Measurements from ENCODE around the gene ZMIZ1.
"Not testable (repeated sequence)": the region's sequence is repeated elsewhere in the genome, so short reads cannot be mapped to it uniquely, and the experiment has no call there.

ZMIZ1 gene

DNA sequence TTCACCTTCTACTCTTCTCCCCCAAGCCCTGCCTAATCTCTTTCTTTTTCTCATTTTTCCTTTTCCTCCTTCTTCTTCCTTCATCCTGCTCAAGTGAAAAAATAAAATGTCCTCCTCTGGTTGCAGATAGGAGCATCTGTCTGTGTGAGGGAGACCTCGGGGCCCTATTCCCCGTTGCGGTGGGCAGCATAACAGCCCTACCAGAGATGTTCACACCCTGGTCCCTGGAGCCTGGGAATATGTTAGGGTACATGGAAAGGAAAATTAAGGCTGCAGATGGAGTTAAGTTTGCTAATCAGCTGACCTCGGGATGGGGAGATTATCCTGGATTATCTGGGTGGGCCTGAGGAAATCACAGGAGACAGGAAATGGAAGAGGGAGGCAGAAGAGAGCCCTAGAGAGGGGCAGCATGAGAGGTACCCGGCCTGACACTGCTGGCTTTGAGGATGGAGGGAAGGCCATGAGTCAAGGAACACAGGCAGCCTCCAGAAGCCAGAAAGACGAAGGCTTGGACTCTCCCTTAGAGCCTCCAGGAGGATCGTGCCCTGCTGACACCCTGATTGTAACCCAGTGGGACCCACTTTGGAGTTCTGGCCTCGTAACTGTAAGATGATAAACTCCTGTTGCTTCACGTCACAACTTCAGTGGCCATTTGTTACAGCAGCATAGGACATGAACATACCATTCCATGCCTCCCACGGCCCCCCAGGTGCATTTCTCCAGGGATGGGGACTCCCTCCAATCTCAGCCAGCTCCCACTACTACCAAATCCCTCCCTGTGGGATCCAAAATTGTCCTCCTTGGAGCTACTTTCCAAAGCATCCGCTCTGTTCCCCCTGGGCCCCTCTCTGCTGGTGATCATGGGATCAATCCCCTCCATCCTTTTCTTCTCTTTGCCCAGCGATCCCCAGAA is 39.0 kb upstream of the ZMIZ1 start:
- no peak for DNase-seq (ENCODE audit: low read depth)

DNA sequence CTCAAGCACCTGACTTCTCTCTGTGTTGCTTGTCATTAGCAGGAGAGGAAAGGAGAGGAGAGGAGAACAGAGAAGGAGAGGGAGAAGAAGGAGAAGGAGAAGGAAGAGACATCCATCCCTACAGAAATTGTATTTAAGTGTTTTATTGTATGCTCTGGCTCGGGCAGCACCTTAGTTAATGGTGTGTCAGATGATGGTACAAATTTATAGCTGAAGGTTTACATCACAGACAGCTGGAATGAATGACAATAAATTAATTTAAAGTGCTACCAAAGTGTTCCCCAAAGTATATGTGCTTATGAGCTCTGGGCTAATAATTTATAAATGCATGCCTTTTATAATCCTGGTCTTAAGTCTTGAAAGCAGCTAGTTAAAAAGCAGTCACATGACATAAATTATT is 38.1 kb upstream of the ZMIZ1 start:
- no peak for DNase-seq (ENCODE audit: low read depth)

DNA sequence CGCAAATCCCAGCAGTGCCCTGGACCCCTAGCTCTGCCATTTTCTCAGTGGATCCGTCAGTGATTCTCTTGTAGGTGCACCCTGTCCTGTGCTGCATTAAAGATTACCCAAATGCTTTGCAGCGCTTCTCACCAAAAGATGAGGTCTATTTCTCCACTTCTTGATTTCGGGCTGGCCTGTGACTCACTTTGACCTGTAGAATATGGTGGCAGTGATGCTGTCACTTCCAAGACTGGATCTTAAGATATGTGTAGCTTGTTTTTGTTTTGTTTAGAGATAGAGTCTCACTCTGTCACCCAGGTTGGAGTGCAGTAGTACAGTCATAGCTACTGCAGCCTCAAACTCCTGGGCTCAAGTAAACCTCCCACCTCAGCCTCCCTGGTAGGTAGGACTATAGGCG is 37.0 kb upstream of the ZMIZ1 start:
- no peak for DNase-seq (ENCODE audit: low read depth)

DNA sequence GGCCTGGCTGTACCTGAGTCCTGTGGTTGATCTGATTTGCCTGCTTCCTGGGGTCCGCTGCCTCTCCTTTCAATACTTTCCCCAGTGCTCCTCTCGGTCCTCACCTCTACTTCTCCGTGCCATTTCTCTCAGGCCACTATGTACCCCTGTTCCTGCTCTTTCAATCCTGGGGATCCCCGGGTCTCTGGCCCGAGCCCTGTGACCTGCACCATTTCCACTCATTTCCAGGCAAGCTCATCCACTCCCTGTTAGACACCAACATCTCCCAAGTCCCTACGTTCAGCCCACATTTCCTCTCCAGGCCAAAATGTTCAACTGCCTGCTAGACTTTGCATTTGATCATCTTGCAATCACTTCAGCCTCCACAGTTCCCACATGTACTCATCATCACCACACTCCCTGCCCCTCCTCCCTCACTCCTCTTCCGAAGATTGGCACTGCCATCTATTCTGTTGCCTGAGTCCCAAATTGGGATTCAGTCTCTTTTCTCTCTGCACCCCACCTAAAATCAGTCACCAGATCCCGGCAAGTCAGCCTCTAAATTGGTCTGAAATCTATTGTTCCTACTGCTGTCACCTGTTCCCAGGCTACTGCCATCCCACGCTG is 34.4 kb upstream of the ZMIZ1 start:
- DNase-seq (ENCODE audit: low read depth), result no peak

DNA sequence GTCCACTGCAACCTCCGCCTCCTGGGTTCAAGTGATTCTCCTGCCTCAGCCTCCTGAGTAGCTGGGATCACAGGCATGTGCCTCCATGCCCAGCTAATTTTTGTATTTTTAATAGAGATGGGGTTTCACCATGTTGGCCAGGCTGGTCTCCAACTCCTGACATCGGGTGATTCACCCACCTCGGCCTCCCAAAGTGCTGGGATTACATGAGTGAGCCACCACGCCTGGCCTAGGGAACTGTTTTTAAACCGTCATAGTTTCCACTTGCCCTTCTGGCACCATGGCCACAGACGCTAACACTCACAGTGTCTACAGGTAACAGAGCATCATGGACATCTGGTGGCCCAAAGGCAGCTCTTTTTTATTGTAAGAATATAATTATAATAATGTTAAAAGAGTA is 32.4 kb upstream of the ZMIZ1 start:
- not testable (repeated sequence) for DNase-seq (ENCODE audit: low read depth)

DNA sequence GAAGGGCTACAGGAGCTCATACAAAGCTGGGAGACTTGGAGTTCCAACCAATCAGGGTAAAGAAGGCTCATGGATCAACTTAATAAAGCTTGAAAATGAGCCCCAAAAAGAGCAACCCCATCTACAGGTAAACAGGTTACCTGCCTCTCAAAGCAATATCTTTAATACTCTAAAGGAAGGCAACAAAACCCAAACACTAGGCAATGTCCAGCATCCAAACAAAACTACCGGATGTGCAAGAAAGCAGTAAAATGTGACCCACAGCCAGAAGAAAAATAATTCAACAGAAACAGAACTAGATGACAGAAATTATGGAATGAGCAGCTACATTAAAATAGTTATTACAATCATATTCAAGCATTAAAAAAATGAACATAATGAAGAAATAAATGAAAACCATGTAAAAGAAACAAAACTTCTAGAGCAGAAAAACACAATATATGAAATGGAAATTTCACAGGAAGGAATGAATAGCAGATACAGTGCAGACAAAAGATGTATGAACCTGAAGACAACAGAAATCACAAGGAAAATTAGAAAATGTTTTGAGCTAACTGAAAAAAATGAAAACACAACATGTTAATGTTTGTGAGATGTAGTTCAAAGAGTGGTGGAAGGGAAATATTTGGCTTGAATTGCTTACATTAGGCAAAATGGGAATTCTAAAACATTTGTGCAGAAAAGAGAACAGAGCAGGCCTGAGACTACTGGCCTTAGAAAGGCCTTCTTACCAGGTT is 30.5 kb upstream of the ZMIZ1 start:
- DNase-seq (ENCODE audit: low read depth), result no peak

DNA sequence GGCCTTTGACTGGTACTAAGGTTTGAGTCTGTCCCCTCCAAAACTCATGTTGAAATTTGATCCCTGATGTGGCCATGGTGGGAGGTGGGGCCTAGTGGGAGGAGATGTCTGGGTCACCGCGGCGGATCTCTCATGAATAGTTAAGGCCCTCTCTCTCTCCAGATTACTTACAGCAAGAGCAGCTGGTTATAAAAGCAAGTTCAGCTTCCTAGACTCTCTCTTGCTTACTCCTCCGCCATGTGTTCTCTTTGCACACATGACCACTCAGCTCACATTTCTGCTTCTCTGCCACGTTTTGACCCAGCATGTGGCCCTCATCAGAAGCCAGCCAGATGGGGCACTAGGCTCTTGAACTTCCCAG is 29.9 kb upstream of the ZMIZ1 start:
- no peak for DNase-seq (ENCODE audit: low read depth)

DNA sequence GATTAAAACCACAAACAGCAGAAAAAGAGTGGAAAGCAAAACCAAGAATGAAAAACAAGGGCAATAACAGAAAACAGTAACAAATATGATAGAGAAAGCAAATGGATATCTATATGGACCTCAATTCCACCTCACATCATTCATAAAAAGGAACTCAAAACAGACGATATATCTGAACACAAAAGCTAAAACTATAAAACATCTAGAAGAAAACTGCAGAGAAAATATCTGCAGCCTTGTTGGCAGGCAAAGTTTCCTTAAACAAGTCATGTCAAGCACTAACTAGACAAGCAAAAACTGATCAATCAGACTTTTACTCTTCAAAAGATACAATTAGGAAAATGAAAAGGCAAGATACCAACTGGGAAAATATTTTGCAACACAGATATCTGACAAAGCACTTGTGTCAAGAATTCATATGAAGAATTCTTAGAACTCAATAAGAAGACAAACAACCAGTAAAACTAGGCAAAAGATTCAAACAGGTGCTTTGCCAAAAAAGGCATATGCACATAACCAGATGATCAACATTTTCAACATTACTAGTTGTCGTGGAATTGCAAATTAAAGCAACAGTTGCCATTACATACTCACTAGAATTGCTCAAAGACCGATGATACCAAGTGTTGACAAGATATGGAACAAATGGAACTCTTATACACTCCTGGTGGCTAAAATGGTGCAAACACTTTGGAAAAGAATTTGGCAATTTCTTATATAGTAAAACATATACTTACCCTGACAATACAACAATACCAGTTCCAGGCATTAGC is 25.9 kb upstream of the ZMIZ1 start:
- DNase-seq (ENCODE audit: low read depth), result no peak

DNA sequence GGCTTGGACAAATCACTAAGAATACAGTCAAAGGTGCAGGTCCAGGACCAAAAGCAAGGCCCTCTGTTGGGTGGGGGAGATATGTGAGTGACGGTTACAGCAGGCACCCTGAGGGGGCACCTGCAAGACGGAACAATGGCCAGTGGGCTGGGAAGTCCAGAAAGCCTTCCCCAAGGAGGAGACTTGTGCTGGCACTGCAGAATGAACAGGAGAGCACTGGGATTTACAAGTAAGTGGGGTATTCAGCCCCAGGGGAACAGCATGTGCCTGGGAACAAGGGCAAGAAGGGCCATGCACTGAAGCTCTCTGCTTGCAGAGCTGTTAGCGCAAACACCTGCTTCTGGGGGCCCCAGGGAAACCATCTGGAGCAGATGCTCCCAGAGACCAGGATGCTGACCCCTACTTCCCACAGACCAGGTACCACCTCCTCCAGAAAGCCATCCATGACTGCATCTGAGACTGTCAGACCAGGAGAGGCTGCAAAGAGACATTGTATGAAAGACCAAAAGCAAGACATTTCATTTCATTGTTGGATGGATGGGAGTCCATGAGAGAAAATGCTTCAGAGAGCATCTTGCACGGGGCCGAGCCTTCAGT is 24.6 kb upstream of the ZMIZ1 start:
- DNase-seq (ENCODE audit: low read depth), result no peak

DNA sequence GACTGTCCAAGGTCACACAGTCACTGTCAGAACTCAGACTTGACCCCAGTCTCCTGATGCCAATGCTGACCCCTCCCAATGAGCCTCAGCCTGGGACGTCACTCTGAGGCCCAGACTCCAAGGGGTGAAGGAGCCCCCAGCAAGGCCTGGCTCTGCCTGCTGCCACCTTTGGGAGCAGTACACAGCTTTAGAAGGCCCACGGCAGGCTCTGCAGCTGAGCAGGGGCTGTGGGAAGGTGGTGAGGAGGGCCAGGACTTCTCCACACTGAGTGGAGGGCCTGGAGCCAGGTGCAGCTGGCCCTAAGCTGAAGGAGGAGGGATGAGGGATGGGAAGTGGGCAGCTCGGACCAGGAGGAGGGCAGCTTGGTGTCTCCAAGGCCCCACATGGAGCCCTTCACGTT is 23.9 kb upstream of the ZMIZ1 start:
- DNase-seq (ENCODE audit: low read depth), result no peak

DNA sequence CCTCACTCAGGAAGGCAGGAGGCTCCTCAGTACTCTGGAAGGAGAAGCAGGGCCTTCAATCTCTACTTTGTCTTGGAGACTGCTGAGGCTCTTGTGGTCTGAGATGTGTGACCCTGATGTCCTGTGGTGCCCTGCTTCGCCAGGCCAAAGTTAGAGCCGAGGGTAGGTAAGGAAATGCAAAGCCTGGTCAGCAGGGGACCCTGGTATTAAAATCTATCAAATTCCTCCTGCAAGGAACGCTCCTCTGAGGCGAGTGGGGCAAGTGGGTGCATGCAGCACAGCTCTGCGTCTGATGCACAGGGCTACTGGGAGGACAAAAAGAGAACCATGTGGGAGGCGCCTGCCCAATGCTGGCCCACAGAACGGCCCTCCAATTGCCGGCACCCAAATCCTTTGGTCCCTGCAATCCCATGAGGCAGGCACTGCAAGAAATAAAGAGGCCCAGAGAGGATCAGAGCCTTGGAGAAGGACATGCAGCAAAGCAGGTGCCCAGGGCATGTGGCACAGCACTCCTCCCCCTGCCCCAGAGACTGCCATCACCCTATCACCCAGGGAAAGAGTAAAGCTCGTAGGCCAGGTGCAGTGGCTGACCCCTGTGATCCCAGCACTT is 23.1 kb upstream of the ZMIZ1 start:
- DNase-seq (ENCODE audit: low read depth), result no peak

DNA sequence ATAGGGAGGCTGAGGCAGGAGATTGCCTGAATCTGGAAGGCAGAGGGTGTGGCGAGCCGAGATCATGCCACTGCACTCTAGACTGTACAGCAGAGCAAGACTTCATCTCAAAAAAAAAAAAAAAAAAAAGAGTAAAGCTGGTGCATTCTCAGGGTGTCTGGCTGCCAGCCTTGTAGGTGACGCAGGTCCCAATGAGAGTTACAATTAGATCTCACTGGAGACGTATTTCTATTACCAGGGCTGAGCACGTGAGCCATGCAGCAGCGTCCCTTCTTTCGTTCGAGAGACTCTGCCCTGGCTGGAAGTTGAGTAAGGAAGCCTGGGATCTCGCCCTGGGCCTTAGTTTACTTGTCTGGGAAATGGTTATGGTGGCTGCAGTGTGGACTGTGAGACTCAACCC is 22.4 kb upstream of the ZMIZ1 start:
- DNase-seq (ENCODE audit: low read depth), result no peak

DNA sequence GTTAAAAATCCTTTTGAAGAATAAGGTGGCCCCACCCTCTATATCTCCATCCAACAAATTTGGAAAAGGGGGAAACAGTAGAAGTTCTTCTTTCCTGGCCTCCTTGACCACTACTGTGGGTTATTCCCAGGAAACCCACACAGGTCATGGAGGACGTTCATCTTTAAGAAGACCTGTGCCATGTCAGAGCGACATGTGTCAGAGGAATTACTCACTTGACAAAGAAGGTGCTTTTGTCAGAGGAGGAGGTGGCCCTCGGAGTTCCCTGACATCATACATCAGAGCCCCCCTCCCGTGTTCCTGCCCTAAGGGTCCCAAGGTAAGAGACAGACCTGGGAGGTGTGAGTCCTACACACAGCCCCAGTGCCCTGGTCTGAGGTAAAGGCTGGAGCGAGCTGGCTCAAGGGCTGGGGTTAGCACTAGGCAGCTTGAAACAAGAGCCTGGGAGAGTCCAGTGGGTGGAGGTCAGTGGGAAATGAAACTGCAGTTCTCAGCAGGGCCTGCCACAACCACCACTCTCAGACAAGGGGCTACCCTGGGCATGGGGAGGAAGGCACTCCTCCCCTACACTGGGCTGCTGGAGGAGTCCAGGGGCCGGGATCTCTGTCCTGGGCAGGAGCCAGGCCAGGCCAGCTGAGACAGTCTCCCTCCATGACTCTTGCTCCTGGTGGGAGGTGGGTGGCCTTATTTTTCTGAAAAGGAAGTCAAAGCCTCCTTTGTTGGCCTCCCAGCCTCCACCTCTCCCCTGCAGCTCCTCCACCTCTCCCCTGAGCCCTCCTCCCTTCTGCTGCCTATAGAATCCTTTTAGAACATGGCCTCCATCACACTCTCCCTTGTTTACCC is 21.8 kb upstream of the ZMIZ1 start:
- DNase-seq (ENCODE audit: low read depth), result no peak

DNA sequence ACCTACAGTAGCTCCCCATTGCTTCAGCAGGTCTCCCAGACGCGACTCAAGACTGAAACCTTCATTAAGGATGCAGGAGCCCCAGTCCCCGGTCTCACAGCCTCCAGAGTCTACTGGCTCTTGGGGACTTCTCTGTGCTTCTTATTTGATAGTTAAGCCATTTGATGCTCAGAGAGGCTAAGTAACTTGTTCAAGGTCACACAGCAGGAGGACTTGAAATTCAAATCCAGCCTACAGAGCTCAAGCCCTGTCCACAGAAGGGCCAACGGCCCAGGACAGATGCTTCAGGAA is 21.2 kb upstream of the ZMIZ1 start:
- DNase-seq (ENCODE audit: low read depth), result no peak

DNA sequence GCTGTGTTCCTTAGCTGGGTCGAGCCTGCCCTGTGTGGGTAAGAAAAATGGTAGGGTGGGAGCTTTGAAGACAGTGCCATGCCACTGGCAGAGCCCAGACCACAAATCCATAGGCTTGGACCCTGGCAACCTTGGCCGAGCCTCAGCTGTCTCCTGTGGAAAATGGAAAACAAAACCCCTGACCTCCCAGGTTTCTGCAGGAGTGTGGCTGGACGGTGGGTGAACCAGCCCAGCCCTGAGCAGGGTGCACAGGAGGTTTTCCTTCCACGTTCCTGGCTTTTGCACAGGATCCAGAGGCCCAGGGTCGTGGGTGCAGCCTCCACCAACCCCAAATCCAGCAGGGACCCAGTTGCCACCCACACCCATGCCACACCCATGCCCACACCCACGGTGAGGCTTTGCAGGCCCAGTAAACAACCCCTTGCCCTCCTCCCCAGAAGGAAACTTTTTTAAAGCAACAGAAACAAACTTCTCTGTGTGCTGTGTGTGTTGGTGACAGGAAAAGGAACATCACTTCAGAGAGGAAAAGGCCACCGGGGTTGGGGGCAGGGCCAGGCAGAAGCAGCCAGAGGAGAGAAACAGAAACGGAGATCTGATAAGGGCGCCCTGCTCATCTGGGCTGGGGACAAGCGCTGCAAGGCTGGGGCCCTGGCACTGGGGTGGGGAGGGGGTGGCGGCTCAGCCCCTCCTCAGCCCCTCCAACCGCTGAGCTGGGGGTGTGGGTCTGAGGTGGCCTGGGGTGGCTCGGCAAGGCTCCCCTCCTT is 20.7 kb upstream of the ZMIZ1 start:
- DNase-seq (ENCODE audit: low read depth), result no peak

DNA sequence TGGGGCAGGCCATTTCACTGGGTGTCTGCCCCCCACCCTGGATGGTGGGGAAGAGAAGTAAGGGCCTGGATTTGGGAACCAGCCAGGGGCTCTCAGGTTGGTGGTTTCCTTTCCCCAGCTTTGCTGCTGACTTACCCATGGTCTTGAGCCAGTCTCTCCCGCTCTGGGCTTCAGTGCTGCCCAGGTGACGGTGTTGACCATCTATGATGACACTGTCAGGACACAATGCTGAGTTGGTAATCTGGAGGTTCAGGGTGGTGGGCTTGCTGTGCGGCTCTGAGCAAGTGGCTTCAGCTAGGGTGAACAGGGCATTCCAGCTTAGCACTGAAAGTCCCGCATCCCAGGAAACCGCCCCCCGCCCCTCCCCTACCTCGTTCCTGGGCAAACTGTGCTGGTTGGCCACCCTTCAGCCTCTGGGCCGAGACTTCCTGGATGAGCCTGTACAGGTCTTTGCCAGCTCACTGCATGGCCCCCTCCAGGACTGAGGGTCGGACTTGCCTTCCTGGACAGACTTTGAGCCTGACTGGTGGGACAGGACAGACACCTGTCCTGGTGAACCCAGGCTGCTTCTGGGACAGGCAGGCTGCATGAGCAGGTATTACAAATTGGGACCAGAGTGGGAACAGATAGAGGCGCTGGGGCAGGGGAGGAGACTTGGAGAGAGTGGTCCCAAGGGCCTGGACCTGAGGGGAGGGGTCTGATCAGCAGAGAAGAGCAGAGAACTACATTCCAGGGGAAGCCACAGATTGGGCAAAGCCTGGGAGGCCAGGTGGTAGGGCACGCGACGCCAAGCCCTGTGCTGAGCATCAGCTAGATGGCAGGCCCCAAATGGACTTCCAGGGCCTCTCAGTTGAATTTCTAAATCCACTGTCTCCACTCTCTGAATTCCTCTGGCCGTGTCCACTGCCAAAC is 19.9 kb upstream of the ZMIZ1 start:
- DNase-seq (ENCODE audit: low read depth), result no peak

DNA sequence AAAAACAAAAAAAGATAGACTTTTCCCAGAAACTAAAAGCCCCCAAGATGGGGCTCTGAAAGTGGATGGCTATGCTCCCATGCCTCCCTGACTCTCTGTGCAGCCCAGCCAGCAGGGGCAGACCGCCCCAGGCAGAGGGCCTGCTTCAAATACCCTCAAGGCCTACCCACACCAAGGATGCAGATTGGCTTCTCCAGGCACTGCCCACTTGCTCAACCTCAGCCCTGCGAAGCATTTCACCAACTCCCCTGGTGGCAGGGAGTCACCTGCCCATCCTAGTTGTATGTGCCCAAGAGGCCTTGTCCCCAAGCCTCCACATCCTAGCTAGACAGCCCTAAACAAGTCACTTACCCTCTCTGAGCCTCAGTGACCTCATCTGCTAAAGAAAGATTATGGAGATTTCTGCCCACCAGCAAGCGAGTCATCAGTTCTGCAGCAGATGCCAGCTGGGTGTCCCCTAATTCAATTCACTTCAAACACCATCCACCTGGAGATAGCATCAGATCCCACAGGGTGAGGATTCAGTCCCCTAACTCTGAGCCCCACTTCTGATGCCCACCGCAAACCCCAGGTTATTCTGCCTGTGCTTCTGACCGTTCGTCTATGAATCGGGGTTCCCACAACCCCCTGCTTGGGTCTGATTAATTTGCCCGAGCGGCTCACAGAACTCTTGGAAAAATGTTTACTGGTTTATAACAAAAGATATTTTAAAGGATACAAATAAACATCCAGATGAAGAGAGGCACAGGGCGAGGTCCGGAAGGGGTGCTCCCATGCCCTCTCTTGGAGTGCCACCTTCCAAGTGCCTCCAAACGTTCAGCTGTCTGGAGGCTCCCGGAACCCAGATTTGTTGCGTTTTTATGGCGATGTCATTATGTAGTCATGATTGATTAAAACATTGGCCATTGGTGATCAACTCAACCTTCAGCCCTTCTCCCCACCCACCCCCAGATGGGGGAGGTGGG is 18.6 kb upstream of the ZMIZ1 start:
- DNase-seq (ENCODE audit: low read depth), result no peak
